ENCODE results near the gene SH3D19. TPM values are rescaled to one million over a fixed set of nuclear protein-coding genes. Genes with fewer than 3 reads are reported as not detected.

Gene SH3D19
- total RNA-seq, 1 donor from 2014 or later, result 39.3 TPM

DNA sequence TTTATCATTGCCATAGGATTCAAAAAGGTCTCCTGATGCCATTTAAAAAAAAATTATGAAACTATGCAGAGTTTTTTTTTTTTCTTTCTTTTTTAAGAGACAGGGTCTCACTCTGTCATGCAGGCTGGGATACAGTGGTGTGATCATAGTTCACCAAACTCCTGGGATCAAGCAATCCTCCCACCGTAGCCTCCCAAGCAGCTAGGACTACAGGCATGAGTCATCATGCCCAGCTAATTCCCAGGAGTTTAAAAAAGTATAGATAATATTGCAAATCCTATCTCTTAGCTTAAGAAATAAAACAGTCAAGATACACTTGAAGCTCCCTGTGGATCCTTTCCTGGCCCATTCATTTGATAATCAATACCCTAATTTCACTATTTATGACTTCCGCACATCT lies 107.1 kb downstream of the SH3D19 start:
- H3K27me3 Mint-ChIP-seq (ENCODE audit: insufficient read depth, low read depth), result no peaks in the 10 kb centered on the region
- no peaks in the 10 kb centered on the region for H3F3A ChIP-seq (ENCODE audit: low read depth)
- peaks cover 18% of the 10 kb centered on the region for H3K36me3 Mint-ChIP-seq
- DNase-seq (ENCODE audit: low spot score), result no peak
- H3K4me3 ChIP-seq, result no peak overlapping the region
- H3K4me1 ChIP-seq, result no peaks in the 10 kb centered on the region
- H3K9ac ChIP-seq, result no peak overlapping the region
- H3K79me2 ChIP-seq (ENCODE audit: low read depth), result no peaks in the 10 kb centered on the region
- H4K20me1 ChIP-seq (ENCODE audit: low read depth), result peaks cover 4% of the 10 kb centered on the region
- no peak overlapping the region for H3K27ac Mint-ChIP-seq
- no peaks in the 10 kb centered on the region for H3K9me3 ChIP-seq (ENCODE audit: low read depth)
- H3K36me3 ChIP-seq, result no peaks in the 10 kb centered on the region
- no peaks in the 10 kb centered on the region for H3K4me1 Mint-ChIP-seq
- H3K9me3 Mint-ChIP-seq, result peaks cover 5% of the 10 kb centered on the region
- H3K4me2 ChIP-seq, result no peak overlapping the region
- TF ChIP-seq CTCF (IDR thresholded peaks at IDR 0.05) (no peak), EZH2phosphoT487 (IDR thresholded peaks at IDR 0.05) (no peak), EZH2 (IDR thresholded peaks at IDR 0.05) (no peak)
- H3K27me3 ChIP-seq, result no peaks in the 10 kb centered on the region
- no peak overlapping the region for H3K4me3 Mint-ChIP-seq
- H3K27ac ChIP-seq, result no peak overlapping the region
- H2AFZ ChIP-seq (replicated peaks), result no peak overlapping the region

DNA sequence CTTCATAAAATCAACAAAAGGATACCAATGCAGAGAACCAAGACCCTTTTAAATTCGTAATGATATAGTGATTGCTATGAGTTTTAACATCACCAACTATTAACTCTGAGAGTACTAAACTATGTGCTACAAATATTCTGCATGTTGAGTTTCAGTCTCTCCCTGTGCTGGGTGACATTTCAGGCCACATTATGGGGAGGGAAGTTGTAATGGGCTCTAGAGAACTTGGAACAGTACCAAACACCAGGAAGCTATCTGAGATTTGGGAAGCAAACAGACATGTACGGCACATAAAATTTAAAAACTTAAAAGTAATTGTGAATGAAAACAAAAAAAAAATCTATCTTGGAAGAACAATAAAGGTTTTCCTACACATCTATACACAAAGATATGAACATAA lies 108.1 kb downstream of the SH3D19 start:
- Mint-ChIP-seq H3K9me3 (peaks cover 5% of the 10 kb centered on the region), H3K27me3 (ENCODE audit: insufficient read depth, low read depth) (no peaks in the 10 kb centered on the region), H3K36me3 (peaks cover 18% of the 10 kb centered on the region), H3K27ac (no peak overlapping the region), H3K4me1 (no peaks in the 10 kb centered on the region), H3K4me3 (no peak overlapping the region)
- Histone ChIP-seq H3K4me2 (no peak overlapping the region), H2AFZ (replicated peaks) (no peak overlapping the region), H3K79me2 (ENCODE audit: low read depth) (no peaks in the 10 kb centered on the region), H3K27ac (no peak overlapping the region), H3K9ac (no peak overlapping the region), H3K4me1 (no peaks in the 10 kb centered on the region), H3K4me3 (no peak overlapping the region), H3F3A (ENCODE audit: low read depth) (no peaks in the 10 kb centered on the region), H3K36me3 (no peaks in the 10 kb centered on the region), H3K9me3 (ENCODE audit: low read depth) (no peaks in the 10 kb centered on the region), H4K20me1 (ENCODE audit: low read depth) (peaks cover 4% of the 10 kb centered on the region), H3K27me3 (no peaks in the 10 kb centered on the region)
- no peak for DNase-seq (ENCODE audit: low spot score)
- TF ChIP-seq EZH2 (IDR thresholded peaks at IDR 0.05), result no peak

- Mint-ChIP-seq H3K9me3 (peaks cover 5% of the 10 kb centered on the region), H3K36me3 (peaks cover 18% of the 10 kb centered on the region), H3K27me3 (ENCODE audit: insufficient read depth, low read depth) (no peaks in the 10 kb centered on the region), H3K4me1 (no peaks in the 10 kb centered on the region), H3K27ac (no peak overlapping the region), H3K4me3 (no peak overlapping the region)
- DNase-seq (ENCODE audit: low spot score), result no peak
- Histone ChIP-seq H3K79me2 (ENCODE audit: low read depth) (no peaks in the 10 kb centered on the region), H3K4me3 (no peak overlapping the region), H3K9me3 (ENCODE audit: low read depth) (no peaks in the 10 kb centered on the region), H3K36me3 (no peaks in the 10 kb centered on the region), H3K9ac (no peak overlapping the region), H3K4me1 (no peaks in the 10 kb centered on the region), H2AFZ (replicated peaks) (no peak overlapping the region), H3F3A (ENCODE audit: low read depth) (no peaks in the 10 kb centered on the region), H3K27ac (no peak overlapping the region), H3K27me3 (no peaks in the 10 kb centered on the region), H4K20me1 (ENCODE audit: low read depth) (no peaks in the 10 kb centered on the region), H3K4me2 (no peak overlapping the region)
- no peak for TF ChIP-seq EZH2 (IDR thresholded peaks at IDR 0.05)
- no peak for TF ChIP-seq CTCF (IDR thresholded peaks at IDR 0.05)
- TF ChIP-seq EZH2phosphoT487 (IDR thresholded peaks at IDR 0.05), result no peak
Measured at GRCh38 chr4:151215295-151215694, 110.1 kb downstream of the SH3D19 start.

GRCh38 chr4:151207868-151208267 lies 117.5 kb downstream of the SH3D19 start:
- Histone ChIP-seq H2AFZ (replicated peaks) (no peak overlapping the region), H3K4me3 (no peak overlapping the region), H3K79me2 (ENCODE audit: low read depth) (no peaks in the 10 kb centered on the region), H3K9me3 (ENCODE audit: low read depth) (no peaks in the 10 kb centered on the region), H3K27me3 (no peaks in the 10 kb centered on the region), H3K36me3 (no peaks in the 10 kb centered on the region), H3K27ac (no peak overlapping the region), H3F3A (ENCODE audit: low read depth) (no peaks in the 10 kb centered on the region), H4K20me1 (ENCODE audit: low read depth) (peaks cover 2% of the 10 kb centered on the region), H3K4me2 (no peak overlapping the region), H3K4me1 (no peaks in the 10 kb centered on the region), H3K9ac (no peak overlapping the region)
- Mint-ChIP-seq H3K4me3 (no peak overlapping the region), H3K4me1 (no peaks in the 10 kb centered on the region), H3K36me3 (peaks cover 4% of the 10 kb centered on the region), H3K27ac (no peak overlapping the region), H3K9me3 (no peaks in the 10 kb centered on the region), H3K27me3 (ENCODE audit: insufficient read depth, low read depth) (no peaks in the 10 kb centered on the region)
- no peak for TF ChIP-seq EZH2 (IDR thresholded peaks at IDR 0.05)
- no peak for TF ChIP-seq CTCF (IDR thresholded peaks at IDR 0.05)
- no peak for TF ChIP-seq EZH2phosphoT487 (IDR thresholded peaks at IDR 0.05)
- no peak for DNase-seq (ENCODE audit: low spot score)
